Epithelial cell of esophagus (primary cell): ENCODE results near the gene CACNG5.
"Not testable (repeated sequence)": the region's sequence is repeated elsewhere in the genome, so short reads cannot be mapped to it uniquely, and the experiment has no call there.

Experiments
- DNase-seq: peaks from one replicate; pipeline ENCODE4 v3.0.0; 2010; ENCODE audit warnings: low read depth
- H3K4me3 ChIP-seq: 2 replicates; pipeline ENCODE4 v1.5.1; 2011; ENCODE audit warnings: mild to moderate bottlenecking, low read length, control low read depth
- TF ChIP-seq, protein P1 (sequence below): IDR thresholded peaks from 2 replicates; pipeline ENCODE4 v1.5.1; 2011; ENCODE audit warnings: low read depth, mild to moderate bottlenecking, low read length, control low read depth, inconsistent platforms; ENCODE audit not compliant: insufficient read depth; ENCODE audit errors: missing control alignments

CACNG5 gene

DNA sequence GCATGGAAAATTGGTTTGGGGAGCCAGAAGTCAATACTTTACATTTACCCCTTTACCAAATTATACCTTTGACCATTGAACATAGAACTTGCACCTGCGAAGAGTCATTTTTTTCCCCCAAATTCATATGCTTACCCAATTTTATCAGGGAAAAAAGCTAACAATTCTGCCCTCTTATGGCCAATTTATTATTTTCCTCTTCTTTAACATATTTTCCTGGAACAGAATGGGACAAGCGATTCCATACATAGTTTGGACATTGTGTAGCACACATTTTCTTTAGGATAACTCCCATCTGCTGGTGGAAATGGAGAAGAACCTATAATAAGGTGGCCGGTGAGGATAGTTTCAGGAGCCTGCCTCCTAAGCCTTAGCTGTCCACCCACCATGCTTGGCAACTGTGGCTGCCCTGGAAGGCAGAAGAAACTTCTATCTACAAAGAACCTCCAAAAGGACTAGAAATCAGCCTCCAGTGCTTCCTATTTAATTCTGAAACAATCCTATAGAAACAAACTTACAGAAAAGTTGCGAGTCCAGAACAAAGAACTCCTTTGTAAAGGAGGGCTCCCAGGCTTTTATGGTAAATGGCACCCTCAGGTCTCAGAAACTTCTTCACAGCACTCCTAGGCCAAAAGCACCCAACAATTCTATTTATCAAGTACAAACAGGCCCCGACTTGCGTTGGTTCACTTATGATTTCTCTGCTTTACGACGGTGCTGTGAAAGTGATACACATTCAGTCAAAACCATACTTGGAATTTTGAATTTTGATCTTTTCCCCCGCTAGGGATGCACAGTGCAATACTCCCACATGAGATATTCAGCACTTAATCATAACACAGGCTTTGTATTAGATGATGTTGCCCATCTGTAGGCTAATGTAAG lies 65.5 kb downstream of the CACNG5 start:
- TF ChIP-seq, protein P1, sequence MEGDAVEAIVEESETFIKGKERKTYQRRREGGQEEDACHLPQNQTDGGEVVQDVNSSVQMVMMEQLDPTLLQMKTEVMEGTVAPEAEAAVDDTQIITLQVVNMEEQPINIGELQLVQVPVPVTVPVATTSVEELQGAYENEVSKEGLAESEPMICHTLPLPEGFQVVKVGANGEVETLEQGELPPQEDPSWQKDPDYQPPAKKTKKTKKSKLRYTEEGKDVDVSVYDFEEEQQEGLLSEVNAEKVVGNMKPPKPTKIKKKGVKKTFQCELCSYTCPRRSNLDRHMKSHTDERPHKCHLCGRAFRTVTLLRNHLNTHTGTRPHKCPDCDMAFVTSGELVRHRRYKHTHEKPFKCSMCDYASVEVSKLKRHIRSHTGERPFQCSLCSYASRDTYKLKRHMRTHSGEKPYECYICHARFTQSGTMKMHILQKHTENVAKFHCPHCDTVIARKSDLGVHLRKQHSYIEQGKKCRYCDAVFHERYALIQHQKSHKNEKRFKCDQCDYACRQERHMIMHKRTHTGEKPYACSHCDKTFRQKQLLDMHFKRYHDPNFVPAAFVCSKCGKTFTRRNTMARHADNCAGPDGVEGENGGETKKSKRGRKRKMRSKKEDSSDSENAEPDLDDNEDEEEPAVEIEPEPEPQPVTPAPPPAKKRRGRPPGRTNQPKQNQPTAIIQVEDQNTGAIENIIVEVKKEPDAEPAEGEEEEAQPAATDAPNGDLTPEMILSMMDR, result peak; percentile 27
- DNase-seq, result peak; percentile 58
- no peak overlapping the region for H3K4me3 ChIP-seq

DNA sequence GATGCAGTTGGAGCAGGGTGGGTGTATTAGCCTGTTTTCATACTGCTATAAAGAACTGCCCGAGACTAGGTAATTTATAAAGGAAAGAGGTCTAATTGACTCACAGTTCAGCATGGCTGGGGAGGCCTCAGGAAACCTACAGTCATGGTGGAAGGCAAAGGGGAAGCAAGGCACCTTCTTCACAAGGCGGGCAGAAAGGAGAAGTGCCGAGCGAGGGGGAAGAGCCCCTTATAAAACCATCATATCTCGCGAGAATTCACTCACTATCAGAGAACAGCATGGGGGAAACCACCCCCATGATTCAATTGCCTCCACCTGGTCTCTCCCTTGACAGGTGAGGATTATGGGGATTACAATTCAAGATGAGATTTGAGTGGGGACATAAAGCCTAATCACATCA lies 68.4 kb downstream of the CACNG5 start:
- not testable (repeated sequence) for DNase-seq

DNA sequence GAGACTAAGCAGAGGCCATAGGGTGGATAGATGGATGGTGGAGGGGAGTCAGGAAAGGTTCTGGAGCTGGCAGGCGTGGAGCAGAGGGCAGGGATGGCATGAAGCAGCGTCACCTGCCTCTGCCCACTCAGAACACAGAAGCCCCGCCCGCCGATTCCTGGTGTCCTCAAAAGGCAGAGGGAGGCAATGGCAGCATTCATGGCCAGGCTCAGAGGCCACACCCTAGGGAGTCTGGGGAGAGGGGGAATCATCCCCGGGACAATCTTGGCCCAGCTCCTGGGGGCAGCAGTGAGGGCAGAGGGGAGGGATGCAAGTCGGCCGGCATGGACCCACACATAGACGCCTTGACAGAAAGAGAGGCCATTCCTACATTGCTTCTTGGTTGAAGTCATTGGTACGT lies 68.9 kb downstream of the CACNG5 start:
- no peak for DNase-seq
- no peak overlapping the region for H3K4me3 ChIP-seq
- TF ChIP-seq, protein P1, result no peak

More for the DNA sequence above, 68.4 kb downstream of the CACNG5 start:
- not testable (repeated sequence) for H3K4me3 ChIP-seq

DNA sequence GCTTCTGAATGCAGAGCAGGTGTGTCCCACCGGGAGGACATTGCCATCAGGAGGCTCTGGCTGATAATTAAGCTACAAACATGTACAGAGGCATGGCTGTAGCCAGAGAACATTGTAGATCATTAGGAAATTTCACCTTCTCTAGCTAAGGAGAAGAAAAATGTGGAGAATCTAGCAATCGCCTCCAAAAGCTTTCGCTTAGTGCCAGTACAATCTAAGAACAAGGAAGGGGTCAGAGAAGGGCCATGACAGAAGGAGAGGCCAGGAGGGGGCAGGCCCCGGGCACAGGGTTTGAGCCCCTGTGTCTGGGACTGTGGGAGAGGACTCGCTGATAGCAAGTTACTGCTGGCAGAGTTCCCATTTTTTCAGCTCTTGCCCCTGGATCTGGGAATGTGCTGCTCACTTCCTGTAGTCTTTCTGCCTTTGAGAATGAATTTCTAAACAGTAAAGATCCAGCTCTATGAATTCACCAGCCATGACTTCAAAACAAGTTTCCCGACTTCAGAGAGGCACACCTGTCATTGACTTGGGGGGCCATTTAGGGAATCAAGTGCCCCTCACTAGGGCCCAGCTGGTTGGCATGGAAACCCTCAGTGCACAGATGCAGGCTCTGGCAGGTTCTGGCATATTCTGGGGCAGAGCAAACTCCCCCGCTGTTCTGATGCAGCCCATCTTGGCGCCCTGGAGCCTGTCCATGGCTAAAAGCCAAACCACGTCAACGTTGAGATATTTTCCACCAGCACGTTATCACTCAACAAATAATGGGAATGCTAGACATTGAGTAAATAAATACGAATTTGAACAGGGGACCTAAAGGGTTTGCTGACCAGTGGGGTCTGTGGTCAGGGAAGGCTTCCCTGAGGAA lies 70.1 kb downstream of the CACNG5 start:
- no peak overlapping the region for H3K4me3 ChIP-seq
- DNase-seq, result peak; percentile 83

DNA sequence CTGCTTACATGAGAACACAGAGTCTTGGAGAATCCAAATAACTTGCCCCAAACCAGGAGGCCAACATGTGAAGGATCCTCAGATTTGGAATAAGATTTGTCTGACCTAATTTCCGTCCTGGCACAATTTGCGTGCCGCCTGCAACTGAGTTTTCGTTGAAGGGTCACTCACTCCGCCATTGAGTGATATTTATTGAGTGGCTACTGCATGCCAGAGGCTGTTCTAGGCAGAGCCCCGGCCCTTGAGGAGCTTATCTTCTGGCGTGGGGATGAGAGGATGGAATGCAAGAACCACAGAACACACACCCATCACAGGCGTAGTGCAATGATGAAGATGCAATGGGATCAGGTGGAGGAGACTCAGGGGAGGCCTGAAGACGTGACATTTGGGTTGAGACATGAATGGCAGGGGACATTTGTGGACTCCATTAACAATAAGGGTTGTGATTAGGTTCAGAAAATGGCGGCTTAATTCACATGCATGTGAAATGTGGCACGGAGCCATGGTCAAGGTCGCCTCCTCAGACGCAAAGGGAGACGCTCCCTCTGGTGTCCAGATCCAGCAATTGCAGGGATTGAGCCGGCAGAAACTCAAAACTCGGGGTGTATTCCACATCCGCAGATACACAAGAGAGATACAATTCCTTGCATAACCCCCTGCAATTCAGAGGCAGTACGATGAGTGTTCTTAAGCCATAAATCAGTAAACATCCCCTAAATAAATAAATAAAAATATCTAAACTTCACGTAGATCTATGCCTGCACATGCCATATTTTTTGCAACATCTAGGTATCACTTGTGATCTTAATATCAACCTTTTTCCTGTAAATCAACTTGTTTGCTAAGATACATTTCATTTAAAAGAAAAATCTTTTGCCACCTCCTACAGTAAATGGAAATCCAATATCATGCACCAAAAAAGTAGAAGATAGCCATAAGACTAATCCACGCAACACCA lies 71.7 kb downstream of the CACNG5 start:
- peak; percentile 84 for DNase-seq
- TF ChIP-seq, protein P1, result peak; percentile 99
- H3K4me3 ChIP-seq, result no peak overlapping the region

More for the DNA sequence above, 70.1 kb downstream of the CACNG5 start:
- TF ChIP-seq, protein P1, result no peak

DNA sequence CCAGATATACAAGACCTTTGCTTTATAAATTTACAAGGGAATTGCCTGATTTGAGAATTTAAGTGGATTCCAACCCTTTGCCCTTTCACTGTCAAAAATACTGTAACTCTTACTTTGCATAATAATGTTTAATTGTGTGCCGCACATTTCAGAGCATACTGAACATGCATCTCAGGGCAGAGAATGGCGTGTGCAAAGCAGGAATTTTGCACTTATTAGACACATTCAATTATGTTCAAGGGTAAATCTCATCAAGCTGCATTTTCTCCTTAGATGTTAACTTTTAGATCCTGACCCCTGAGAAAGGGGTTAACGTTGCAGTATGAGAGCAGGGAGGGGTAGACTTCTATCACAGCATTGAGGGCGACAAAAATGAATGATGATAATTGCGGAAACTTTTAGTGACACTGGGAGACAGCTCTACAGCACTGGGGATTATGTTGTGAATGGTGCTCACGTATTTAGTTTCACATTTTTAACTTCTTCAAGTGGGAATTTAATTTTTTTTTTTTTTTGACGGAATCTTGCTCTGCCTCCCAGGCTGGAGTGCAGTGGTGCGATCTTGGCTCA lies 75.0 kb downstream of the CACNG5 start:
- no peak for DNase-seq
- TF ChIP-seq, protein P1, result no peak
- no peak overlapping the region for H3K4me3 ChIP-seq
